Activated CD8-positive, alpha-beta memory T cell treated with anti-CD3 and anti-CD28 coated beads, Interleukin-2, amount 50 U/mL, for 1 hour (primary cell): ENCODE results near the gene NUDT12.

Experiments
- DNase-seq: peaks from one replicate; pipeline ENCODE4 v3.0.0-alpha.2; 2020; ENCODE audit errors: extremely low read depth

NUDT12 gene

DNA sequence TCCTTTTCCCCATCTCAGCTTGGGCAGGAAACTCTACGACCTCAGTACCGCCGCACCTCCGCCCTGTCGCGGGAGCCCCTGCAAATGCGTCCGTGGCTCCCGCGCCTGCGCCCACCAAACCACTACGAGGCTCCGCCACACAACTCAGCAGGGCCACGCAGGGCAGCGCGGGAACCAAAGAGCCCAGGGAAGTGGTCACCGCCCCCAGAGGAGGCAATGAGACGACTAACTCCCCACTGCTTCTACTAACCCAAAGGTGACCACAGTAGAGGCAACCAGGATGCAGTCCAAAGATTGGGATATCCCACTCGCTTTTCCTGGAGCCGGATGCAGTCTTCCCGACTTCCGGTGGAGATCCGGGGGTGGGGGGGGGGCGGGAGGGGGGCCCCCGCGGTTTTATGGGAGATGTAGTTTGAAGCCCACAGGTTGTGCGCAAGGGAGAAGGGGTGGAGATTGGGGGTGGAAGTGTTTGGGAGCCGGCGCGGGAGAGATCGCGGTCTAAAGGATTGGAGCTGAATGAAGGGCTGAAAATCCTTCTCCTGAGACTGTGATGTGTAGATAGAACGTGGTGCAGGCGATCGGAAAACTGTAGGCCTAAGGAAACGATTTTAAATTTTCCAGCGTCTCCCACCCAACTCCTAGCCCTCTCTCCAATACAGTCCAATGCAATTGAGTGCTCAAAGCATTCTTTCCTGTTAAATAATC lies at the start of gene NUDT12:
Gene NUDT12 (minus strand): TSS at position 337 of the 705 bp plus-strand sequence. CDS start 2,541 bp downstream, outside the sequence.
- DNase-seq, result no peak

DNA sequence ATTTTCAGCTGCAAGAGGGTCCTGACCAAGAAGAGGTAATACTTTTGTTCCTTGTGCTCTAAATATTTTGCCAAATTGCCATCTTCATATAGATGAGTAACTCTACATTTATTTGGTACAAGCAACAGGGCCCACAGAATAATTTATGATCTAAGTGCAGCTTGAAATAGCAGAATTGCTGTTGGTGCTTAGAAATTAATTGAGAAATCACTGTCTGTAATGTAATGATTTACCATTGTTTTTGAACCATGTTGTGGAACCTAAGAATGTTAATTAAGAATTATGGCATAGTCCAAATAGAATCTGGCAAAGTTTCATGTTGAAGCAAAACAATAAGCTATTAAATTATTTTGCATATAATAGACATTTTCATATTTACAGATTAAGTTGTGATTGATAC lies 44.8 kb upstream of the NUDT12 start:
- DNase-seq, result no peak

GRCh38 chr5:103605277-103605676 lies 42.7 kb upstream of the NUDT12 start:
- no peak for DNase-seq

DNA sequence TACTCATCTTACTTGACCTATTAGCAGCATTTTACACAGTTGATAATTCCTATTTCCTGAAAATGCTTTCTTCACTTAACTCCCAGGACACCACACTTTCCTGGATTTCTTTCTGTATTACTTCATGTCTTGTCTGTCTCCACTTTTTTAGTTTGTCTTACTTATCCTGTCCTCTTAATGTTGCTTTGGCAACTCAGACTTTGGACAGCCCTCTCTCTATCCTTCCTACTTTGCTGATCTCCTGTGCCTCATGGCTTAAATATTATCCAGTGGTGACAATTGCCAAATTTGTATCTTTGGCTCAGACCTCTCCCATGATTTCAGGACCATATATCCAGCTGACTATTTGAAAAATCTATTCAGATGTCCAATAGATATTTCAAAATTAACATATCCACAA lies 39.8 kb upstream of the NUDT12 start:
- DNase-seq, result no peak

DNA sequence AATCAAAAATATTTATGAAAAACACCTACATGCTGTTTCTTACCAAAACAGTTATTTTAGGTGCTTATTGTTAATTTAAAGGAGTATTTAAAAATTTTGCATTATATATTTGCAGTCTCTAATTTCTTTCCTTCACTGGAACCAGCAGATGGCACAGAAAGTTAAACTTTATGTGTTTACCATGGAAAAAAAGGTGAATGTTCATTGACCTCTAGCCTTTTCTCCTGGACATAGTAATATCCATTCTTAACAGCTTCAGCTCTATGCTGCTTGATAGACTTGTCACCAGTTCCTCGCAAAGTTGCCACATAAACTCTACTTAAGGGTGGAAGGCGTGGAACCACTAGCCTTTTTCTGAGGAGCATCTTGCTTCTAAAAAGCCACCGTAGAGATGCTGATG lies 38.7 kb upstream of the NUDT12 start:
- DNase-seq, result no peak

DNA sequence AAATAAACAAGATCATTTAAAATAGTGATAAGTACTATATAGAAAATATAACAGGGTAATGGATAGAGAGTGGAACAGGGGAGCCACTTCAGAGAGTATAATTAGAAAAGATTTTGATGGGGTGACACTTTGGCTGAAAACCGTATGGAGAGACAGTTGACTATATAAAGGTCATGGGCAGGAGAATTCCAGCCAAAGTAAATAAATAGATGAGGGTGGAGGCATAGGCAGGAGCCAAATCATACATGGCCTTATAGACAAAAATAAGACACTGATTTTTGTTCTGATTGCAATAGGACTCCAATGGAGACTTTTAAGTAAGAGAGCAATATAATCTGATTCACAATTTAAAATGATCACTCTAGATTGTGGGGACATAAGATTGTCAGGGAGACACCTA lies 37.5 kb upstream of the NUDT12 start:
- DNase-seq, result no peak

GRCh38 chr5:103598997-103599566 lies 36.5 kb upstream of the NUDT12 start:
- no peak for DNase-seq

DNA sequence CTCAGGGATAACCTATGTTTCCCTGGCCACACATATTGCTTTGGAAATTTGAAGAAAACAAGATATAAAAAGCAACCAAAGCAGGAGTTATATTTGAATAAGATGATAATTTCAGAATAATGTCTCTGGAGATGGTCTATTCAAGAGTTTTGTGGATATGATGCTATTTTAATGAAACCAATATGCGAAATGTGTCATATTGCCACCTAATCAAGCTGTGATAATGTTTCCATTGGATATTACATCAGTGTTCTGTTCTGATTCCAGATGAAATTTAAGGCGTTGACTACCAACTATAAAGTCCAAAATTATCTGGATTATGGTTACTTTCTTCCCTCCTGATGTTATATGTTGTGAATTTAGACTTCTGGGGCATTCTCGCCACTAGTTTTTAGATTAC lies 27.6 kb upstream of the NUDT12 start:
- no peak for DNase-seq

DNA sequence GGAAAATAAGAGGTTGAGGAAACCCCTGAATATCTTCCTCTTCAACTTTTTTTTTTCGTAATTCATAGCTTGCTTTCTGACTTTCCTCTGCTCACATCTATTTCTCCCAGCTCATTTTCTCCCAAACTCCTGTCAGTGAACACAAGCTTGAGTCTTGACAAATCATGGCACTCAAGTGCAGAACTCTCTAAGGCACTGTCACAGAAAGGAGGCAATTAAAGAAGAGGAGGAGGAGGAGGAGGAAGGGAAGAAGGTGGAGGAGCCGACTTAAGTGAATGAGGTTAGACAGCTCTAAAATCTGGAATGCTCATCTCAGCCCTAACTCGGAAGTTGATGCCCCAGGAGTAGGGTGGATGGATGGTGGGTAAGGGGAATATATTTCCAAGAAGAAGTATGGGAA lies 27.2 kb upstream of the NUDT12 start:
- no peak for DNase-seq

DNA sequence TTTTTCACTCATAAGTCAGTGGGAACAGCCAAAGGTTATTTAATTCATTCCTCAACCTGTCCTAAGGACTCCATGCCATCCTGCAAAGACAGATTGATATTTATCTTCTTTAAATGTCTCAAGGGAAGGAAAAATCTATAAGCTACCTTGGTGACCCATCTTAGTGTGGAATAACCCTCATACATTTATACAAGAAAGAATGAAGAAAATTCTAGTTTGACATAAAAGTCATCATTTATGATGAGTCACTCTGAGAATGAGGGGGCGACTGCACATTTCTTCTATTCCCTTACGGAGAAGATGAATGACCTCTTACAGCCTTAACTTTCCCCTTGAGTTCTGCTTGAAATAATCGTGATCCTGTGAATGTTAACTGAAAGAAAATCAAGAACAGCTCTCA lies 26.8 kb upstream of the NUDT12 start:
- DNase-seq, result no peak

DNA sequence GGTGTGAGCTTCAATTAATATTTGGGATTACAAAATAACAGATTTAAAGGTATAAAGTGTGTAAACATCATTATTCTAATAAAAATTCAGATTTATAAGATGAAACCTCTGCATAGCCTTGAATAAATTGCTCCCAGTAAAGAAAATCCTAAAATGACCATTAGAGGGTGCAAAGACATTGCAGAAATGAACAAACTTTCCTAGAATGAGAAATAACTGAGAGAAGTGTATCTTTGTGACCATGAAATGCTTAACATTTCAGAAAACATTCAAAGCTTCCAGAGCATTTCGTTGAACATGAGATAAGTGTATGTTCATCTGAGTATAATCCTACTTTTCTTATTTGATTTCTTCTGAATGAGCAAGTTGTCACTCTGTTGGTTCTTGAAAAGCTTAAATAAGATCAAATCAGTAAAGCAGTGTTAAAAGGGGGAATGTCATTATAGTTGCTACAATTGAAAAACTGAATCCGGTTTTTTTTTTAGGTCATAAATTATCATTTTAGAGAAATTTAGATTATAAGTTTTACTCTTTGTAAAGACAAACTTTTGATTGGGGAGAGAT lies 24.7 kb upstream of the NUDT12 start:
- DNase-seq, result no peak

- DNase-seq, result no peak
Measured at GRCh38 chr5:103582364-103582763, 19.8 kb upstream of the NUDT12 start.

DNA sequence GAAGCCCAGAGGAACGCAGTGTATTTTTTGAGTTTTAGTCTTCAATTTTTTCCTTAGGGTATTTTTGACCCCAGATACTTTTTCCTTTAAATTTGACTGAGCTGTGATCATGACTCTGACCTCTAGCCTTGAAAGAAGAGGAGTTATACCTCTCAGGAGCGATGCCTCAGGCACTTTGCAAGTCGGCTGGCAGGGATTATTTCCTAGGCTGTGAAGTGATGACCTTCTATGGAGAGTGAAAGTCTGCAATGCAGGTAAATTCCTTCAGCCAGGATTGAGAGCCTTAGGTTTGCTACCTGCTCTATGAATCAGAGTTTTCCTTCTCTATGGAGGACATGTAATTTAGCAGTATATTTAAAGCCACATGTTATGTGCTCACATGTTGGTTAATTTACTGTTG lies 10.8 kb upstream of the NUDT12 start:
- no peak for DNase-seq

GRCh38 chr5:103572454-103572853 lies 9.9 kb upstream of the NUDT12 start:
- DNase-seq, result no peak

DNA sequence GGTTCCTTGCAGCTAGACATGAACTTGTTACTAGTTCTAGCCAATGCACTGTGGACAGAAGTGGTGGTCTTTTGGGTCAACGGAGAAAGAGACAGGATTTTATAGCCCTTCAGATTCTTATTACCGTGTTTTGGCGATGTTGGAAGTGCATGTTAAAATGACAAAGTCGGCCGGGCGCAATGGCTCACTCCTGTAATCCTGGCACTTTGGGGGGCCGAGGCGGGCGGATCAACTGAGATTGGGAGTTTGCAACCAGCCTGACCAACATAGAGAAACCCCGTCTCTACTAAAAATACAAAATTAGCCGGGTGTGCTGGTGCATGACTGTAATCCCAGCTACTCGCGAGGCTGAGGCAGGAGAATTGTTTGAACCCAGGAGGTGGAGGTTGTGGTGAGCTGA lies 9.1 kb upstream of the NUDT12 start:
- no peak for DNase-seq

GRCh38 chr5:103569313-103570060 lies 6.9 kb upstream of the NUDT12 start:
- DNase-seq, result no peak

DNA sequence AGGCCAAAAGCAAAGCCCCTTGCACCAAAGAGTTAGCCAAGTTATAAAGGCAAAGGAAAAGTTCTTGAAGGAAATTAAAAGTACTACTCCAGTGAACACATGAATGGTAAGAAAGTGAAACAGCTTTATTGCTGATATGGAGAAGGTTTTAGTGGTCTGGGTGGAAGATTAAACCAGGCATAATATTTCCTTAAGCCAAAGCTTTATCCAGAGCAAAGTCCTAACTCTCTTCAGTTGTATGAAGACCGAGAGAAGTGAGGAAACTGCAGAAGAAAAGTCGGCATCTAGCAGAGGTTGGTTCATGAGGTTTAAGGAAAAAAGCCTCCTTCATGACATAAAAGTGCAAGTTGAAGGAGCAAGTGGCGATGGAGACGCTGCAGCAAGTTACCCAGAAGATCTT lies 3.1 kb upstream of the NUDT12 start:
- DNase-seq, result no peak

DNA sequence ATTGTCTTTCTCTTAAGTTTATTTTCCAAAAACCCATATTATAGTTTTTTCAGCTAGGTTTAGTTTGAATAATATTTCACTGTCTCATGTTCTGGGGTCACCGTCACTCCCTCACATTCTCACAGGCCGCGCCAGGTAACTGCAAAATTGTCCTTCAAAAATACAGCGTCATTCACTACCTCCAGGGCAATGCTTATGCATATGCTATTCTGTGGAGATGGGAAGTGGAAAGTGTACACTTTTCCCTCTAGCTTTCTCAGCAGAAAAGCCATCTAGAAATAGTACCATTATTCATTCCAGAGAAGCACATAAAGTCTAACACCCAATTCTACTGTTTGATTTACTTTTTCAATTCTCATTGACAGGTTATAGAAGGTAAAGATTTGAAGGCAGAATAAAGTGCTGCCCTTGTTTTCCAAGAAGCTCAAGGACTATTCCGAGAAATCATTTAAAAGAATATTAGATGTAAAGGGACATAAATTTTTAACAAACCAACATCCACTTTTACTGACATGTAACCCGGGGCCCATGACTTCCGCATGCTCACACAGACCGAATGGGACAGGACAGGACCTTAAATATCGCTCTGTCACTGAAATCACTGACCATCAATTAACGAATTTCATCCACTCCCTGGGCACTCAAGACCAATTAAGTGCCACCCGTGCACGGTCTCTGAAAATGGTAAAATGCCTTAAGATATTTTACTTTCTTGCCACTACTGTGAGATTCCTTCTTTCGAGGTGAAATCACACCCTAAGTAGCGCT lies 720 bp downstream of the NUDT12 start:
- no peak for DNase-seq

DNA sequence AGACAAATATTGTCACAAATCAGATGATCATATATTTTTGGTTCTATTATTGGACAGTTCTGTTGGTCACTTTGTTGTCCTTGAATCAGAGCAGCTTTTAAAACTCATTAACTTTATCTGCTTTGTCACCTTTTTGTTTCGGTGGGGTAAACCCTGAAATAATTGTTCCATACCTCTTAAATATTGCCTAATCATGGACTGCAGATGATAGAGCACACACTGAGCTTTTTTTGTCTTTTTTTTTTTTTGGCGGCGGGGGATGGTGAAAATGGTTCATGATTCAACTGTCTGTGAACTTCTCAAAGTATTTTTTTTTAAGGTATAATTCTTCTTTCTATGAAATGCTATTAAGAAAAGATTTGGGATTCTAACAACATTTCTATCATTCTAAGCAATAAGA lies 1.8 kb downstream of the NUDT12 start:
- DNase-seq, result no peak

- no peak for DNase-seq
Measured at GRCh38 chr5:103546858-103547257, 15.7 kb downstream of the NUDT12 start.

GRCh38 chr5:103542441-103542840 lies 20.1 kb downstream of the NUDT12 start:
- DNase-seq, result no peak

DNA sequence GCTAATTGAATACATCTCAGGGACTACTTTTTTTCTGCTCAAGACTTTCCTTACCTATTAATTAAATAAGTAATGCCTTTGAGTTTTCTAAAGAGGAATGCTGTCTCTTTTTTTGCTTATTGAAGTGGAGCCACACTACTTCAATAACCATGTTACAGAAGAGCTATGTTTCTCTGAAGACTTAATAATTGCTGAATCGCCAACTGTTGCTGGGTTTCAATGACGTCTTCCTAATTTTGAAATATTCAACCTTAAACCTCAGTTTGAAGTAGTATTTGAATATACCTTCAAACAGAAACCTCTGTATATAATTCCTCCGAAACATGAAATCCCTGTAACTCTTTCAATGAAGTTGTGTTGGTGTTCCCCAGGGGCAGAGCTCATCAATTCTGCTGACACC lies 21.0 kb downstream of the NUDT12 start:
- DNase-seq, result no peak
